GM23248 (cell line): ENCODE data around the gene PRICKLE2.

ENCODE experiments used
- EZH2 ChIP-seq: fragments of 200-600 bp; sonication (generic); IDR thresholded peaks from 2 replicates; pipeline ENCODE4 v1.6.1; 2018; ENCODE audit warnings: antibody characterized with exemption, mild to moderate bottlenecking; ENCODE audit not compliant: insufficient read depth, poor library complexity, severe bottlenecking
- EZH2phosphoT487 ChIP-seq: fragments of 200-600 bp; sonication (generic); IDR thresholded peaks from 2 replicates; pipeline ENCODE4 v1.6.1; 2018; ENCODE audit warnings: antibody characterized with exemption, moderate library complexity, mild to moderate bottlenecking, low read depth; ENCODE audit not compliant: insufficient read depth

DNA sequence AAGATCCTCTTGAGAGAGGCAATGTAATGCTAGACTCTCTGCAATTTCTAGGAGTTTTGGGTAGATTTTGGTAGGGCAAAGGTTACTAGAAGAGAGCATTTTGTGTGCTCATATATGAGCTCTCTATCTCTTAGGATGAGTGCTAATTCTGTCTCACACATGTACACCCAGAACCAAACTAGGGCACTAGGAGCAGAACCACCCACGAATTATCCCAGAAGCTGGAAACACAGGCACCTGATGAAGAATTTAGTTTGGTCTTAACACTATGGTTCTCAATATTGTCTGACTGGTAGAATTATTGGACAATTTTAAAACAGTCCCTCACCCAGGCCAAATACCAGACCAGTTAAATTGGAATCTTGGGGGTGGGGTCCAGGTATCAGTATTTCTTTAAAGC is 94.8 kb downstream of the PRICKLE2 start:
- TF ChIP-seq EZH2: no peak
- TF ChIP-seq EZH2phosphoT487: no peak
